Hematopoietic multipotent progenitor cell (in vitro differentiated cells): ENCODE results near the gene NUBP2. TPM values are rescaled to one million over a fixed set of nuclear protein-coding genes. Genes with fewer than 3 reads are reported as not detected.
"Not testable (repeated sequence)": the region's sequence is repeated elsewhere in the genome, so short reads cannot be mapped to it uniquely, and the experiment has no call there.

Experiments used
- DNase-seq, 3 donors: peaks; one replicate each; pipeline ENCODE4 v3.0.0-alpha.2; 2011 to 2015; ENCODE audit warnings: low read depth in 2 of 3, low spot score in 2 of 3
- total RNA-seq: library from RNA; depleted of rRNA; stranded (reverse); fragments of >200 nt; gene quantifications from one replicate; pipeline ENCODE4 v1.2.3, GENCODE V29; 2012

The NUBP2 gene
- total RNA-seq, 1 donor: 75.9 TPM

GRCh38 chr16:1784977-1785845 lies 2.5 kb downstream of the NUBP2 start:
- DNase-seq: no peak

DNA sequence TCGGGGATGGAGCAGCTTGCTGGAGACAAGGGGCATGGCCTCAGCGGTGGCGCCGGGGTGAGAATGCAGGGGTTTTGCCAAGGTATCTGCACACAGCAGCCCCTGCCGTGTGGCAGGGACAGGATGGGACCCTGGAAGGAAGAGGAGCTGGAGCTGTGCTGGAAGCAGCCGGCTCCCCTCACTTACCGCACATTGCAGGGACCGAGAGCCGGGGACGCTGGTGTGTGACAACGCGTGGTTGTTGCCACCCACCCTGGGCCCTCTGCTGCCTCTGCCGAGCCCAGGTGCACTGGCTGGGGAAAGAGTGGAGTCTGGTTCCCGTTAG lies 3.0 kb downstream of the NUBP2 start:
- no peak for DNase-seq

- no peak for DNase-seq
Observed at GRCh38 chr16:1786242-1787055, 3.7 kb downstream of the NUBP2 start.

GRCh38 chr16:1787056-1787321 lies 4.2 kb downstream of the NUBP2 start:
- DNase-seq: no peak

GRCh38 chr16:1787322-1788094 lies 4.7 kb downstream of the NUBP2 start:
- DNase-seq: no peak

DNA sequence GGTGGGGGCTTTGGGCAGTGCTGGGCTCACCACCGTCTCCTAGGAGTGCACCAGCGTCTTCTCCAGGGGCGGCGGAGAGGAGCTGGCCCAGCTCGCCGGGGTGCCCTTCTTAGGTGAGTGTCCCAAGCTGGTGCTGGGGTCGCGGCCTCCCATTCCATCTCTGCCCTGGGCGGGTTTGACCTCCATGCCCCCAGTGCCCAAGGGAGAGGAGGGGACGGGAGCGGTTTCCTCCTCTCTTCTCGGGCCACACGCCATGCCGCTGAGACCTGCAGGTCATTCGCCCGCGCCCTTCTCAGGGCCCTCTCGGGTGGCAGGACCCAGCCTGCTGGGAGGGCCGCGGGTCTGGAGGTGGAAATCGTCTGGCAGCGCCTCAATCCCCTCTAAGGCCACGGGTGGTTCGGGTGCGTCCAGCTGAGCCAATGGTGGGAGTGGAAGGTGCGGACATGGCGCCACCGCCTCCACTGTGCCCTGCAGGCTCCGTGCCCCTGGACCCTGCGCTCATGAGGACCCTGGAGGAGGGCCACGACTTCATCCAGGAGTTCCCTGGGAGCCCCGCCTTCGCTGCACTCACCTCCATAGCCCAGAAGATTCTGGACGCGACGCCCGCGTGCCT lies 5.4 kb downstream of the NUBP2 start:
- no peak for DNase-seq

- DNase-seq: no peak
Observed at GRCh38 chr16:1788708-1789100, 5.9 kb downstream of the NUBP2 start.

DNA sequence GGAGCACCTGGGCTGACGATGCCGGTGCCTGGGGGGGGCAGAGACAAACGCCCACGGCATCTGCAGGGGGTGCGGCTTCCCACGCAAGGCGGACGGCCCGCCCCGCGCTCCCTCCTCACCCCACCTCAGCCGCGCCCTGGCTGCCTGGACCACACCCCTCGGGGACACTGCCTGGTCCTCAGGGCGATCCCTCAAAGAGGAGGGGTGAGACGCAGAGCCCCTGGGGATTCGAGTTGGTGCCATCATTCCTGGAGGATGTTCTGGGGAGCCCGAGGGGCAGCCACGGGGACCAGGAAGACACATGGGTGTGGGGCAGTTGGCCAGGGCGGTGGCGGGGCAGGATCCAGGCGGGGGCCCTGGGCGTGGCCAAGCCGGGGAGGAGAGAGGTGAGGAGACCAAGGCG lies 6.9 kb downstream of the NUBP2 start:
- no peak for DNase-seq

- no peak for DNase-seq
Observed at GRCh38 chr16:1790261-1790610, 7.5 kb downstream of the NUBP2 start.

DNA sequence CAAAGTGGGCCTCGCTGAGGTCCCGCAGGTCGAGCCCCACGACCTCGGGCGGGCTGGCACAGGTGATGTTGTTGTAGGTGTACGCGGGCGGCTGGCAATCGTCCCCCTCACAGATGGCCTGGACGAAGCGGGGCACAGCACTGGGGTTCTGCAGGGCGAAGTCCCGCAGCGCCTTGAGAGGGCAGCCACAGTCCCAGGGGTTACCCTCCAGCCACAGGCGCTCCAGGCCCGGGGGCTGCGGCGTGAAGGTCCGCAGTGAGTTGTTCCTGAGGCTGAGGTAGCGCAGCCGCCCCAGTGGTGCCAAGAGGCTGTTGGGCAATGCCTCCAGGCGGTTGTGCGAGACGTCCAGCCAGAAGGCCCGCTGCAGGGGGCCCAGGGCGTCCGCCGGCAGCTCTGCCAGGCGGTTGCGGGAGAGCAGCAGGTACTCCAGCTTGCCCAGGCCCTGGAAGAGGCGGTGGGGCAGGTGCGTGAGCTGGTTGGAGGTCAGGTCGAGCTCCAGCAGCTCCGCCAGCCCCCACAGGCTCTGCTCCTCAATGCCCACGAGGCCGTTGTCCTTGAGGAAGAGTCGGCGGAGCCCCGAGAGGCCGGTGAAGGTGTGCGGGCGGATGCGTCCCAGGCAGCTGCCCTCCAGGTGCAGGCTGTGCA lies 8.0 kb downstream of the NUBP2 start:
- no peak for DNase-seq

DNA sequence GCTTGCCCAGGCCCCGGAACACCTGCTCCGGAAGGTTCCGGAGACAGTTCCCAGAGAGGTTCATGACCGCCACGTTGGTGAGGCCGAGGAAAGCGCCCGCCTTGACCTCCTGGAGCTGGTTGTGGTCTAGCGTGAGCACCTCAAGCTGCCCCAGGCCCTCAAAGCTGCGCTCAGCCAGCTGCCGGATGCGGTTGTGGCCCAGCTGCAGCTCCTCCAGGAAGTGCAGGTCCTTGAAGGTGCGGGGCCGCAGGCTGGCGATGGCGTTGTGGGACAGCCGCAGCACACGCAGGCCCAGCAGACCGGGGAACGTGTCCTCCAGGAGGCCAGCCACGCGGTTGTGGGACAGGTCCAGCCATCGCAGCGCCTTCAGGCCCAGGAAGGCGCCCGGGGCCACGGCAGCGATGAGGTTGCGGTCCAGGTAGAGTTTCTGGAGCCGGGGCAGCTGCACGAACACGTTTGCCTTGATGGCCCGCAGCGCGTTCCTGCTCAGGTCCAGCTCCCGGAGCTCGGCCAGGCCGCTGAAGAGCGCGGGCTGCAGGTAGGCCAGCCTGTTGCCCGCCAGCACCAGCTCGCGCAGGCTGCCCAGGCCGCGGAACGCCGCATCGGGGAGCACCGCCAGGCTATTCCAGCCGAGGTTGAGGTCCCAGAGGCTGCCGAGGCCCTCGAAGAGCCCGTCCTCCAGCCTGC lies 8.6 kb downstream of the NUBP2 start:
- no peak for DNase-seq

GRCh38 chr16:1791943-1792812 lies 9.4 kb downstream of the NUBP2 start:
- no peak for DNase-seq

GRCh38 chr16:1792836-1793577 lies 10.2 kb downstream of the NUBP2 start:
- DNase-seq: no peak

DNA sequence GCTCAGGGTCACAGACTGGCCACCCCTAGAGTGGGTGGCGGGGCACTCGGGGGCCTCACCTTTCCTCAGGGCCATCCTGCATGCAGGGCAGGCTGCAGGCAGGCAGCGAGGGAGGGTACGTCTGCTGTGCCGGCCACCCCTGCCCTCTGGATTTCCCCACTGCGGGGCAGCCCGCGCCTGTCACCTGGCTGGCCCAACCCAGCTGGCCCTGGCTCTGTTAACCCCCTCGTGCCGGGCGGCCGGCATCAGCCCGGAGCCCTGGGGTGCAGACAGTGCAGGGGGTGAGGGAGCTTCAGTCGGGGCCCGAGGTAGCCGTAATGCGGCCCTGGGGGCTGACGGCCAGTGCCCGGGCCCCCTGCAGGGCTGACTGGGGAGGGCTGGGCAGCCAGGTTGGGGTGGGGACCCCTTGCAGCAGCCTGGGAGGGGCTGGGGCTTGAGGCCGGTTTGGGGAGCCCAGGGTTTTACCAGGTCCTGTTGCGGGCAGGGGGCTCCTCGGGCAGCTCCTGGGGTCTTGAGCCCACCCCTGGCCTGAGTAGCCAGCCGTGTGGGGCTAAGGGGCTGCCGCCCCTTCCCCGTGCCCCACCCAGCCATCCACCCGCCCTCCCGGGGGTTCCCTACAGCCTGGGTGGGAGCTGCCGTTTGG lies 10.9 kb downstream of the NUBP2 start, which contains the start of gene IGFALS:
Gene IGFALS, minus strand, starts transcription at position 128 of the 643 bp plus-strand sequence. Its CDS starts 53 bp downstream, at position 75.
- no peak for DNase-seq

DNA sequence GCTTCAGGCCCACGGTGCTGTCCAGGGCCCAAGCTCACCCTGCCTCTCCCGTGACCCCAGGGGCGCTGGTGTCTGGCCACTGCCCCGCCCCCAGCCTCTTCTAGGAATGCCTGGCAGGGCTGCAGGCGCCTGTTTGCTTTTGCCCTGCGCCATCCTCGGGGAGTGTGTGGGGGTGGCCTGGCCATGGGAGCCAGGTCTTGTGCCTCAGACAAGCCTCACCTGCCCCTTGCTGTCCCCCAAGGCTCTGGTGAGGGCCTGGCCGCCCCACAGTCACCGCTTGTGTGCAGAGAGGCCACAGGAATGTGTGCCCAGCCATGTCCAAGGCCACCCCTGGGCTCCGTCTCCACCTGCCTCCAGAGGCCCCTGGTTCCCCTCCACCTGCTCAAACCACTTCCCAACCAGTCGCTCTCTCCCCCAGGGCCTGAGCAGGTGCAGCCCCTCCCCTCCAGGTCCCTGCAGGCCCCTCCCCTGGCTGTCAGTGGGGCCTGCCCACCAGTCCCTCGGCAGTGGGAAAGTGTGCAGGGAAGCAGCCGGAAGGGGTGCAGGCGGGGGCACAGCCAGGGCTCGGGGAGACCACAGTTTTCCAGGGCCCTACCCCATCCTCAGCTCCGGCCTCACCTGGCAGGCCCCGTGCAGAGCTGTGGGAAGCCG lies 11.6 kb downstream of the NUBP2 start:
- no peak for DNase-seq

GRCh38 chr16:1794908-1795666 lies 12.3 kb downstream of the NUBP2 start:
- no peak for DNase-seq

DNA sequence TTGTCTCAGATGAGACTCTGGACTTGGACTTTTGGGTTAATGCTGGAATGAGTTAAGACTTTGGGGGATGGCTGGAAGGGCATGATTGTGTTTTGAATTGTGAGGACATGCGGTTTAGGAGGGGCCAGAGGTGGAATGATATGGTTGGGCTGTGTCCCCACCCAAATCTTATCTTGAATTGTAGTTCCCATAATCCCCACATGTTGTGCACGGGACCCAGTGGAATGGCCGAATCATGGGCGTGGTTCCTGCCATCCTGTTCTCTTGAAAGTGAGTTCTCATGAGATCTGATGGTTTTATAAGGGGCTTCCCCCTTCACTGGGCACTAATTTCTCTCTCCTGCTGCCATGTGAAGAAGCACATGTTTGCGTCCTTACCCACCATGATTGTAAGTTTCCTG lies 16.5 kb downstream of the NUBP2 start:
- not testable (repeated sequence) for DNase-seq
